ENCODE data around the gene ARHGAP1.

DNA sequence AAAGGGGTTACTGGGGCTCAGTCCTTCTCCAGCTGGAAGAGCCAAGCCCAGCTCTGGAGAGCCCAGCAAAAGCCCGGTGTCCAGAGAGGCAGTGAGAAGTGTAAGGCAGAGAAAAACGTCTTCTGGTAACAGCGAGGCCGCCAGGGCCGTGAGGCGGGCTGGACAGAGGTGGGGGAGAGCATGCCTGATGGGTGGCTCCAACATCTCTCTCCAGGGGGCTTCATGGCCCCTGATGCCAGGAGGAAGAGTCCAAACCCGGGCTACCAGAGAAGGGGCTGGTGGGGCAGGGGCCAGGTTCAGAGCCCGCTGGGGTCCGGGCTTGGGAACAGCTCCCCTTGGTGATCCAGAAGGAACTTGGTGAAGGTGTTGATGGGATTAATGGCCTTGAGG, 21.7 kb downstream of the ARHGAP1 start:
- no peak for TF ChIP-seq TCF7L2 (IDR thresholded peaks at IDR 0.05; ENCODE audit: low read depth, low read length)
- TF ChIP-seq, protein P1, sequence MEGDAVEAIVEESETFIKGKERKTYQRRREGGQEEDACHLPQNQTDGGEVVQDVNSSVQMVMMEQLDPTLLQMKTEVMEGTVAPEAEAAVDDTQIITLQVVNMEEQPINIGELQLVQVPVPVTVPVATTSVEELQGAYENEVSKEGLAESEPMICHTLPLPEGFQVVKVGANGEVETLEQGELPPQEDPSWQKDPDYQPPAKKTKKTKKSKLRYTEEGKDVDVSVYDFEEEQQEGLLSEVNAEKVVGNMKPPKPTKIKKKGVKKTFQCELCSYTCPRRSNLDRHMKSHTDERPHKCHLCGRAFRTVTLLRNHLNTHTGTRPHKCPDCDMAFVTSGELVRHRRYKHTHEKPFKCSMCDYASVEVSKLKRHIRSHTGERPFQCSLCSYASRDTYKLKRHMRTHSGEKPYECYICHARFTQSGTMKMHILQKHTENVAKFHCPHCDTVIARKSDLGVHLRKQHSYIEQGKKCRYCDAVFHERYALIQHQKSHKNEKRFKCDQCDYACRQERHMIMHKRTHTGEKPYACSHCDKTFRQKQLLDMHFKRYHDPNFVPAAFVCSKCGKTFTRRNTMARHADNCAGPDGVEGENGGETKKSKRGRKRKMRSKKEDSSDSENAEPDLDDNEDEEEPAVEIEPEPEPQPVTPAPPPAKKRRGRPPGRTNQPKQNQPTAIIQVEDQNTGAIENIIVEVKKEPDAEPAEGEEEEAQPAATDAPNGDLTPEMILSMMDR (IDR thresholded peaks at IDR 0.05) = no peak

All from Panc1 (cell line).